Loucy (cell line): Measurements from ENCODE around the gene COG1.

ENCODE experiments used
- CTCF ChIP-seq: fragments of 200-600 bp; sonication (generic); conservative IDR thresholded peaks from 2 replicates; pipeline ENCODE4 v1.5.1; 2014; ENCODE audit warnings: mild to moderate bottlenecking, antibody characterized with exemption, low read length
- EZH2phosphoT487 ChIP-seq: fragments of 200-600 bp; IDR thresholded peaks from 2 replicates; pipeline ENCODE4 v1.6.1; 2018; ENCODE audit warnings: antibody characterized with exemption, mild to moderate bottlenecking, moderate library complexity, borderline replicate concordance

GRCh38 chr17:73166731-73167581 is 25.9 kb upstream of the COG1 start:
- TF ChIP-seq CTCF (no peak), EZH2phosphoT487 (no peak)
